Activated CD8-positive, alpha-beta T cell treated with anti-CD3 and anti-CD28 coated beads, Interleukin-2, amount 10 ng/mL, durations not matched to agents 7 days and 5 days (primary cell): ENCODE data around the gene EPHA6. TPM values are rescaled to one million over a fixed set of nuclear protein-coding genes. Genes with fewer than 3 reads are reported as not detected.
"Not testable (repeated sequence)": the region's sequence is repeated elsewhere in the genome, so short reads cannot be mapped to it uniquely, and the experiment has no call there.

Experiments used
- ATAC-seq: fragments of 150-1000 bp; cut with Tn5 transposase; one replicate; pipeline ENCODE4 v1.10.0; 2021; ENCODE audit warnings: moderate library complexity
- CTCF ChIA-PET: fragments of 350-600 bp; sonication (Branson Sonifier 250); formaldehyde crosslinking; loops from one replicate; lab custom pipeline; 2021; ENCODE audit warnings: antibody characterized with exemption; lab: Charles Lee
- POLR2A ChIA-PET: fragments of 350-600 bp; sonication (Branson Sonifier 250); formaldehyde crosslinking; loops from one replicate; lab custom pipeline; 2021; ENCODE audit warnings: antibody characterized with exemption; lab: Charles Lee
- DNase-seq: peaks from one replicate; pipeline ENCODE4 v3.0.0-alpha.2; 2020
- H3K27ac Mint-ChIP-seq: one replicate; pipeline ENCODE4 v1.8.0; 2021; ENCODE audit warnings: mild to moderate bottlenecking, mixed read lengths
- H3K27me3 Mint-ChIP-seq: one replicate; pipeline ENCODE4 v1.8.0; 2021; ENCODE audit warnings: low read depth, mixed read lengths
- H3K36me3 Mint-ChIP-seq: one replicate; pipeline ENCODE4 v1.8.0; 2021; ENCODE audit warnings: low read depth, mixed read lengths
- H3K4me1 Mint-ChIP-seq: one replicate; pipeline ENCODE4 v1.8.0; 2021; ENCODE audit warnings: low read depth, mixed read lengths
- H3K4me3 Mint-ChIP-seq: one replicate; pipeline ENCODE4 v1.8.0; 2021; ENCODE audit warnings: mild to moderate bottlenecking, mixed read lengths
- H3K9me3 Mint-ChIP-seq: one replicate; pipeline ENCODE4 v1.8.0; 2022; ENCODE audit warnings: mixed read lengths; ENCODE audit not compliant: insufficient read depth
- total RNA-seq, 2 experiments: library from RNA; stranded (reverse); gene quantifications; one replicate each; pipeline ENCODE4 v1.2.3, GENCODE V29; 2021

The EPHA6 gene
- total RNA-seq, 2 experiments from 2014 or later = not detected

- Mint-ChIP-seq H3K9me3 (no peaks in the 10 kb centered on the region), H3K27ac (no peak overlapping the region), H3K4me1 (no peaks in the 10 kb centered on the region), H3K27me3 (no peaks in the 10 kb centered on the region), H3K4me3 (no peak overlapping the region), H3K36me3 (no peaks in the 10 kb centered on the region)
- CTCF ChIA-PET = no interaction called here
- POLR2A ChIA-PET = no interaction called here
- ATAC-seq (no peak), DNase-seq (no peak)
Observed at GRCh38 chr3:97439373-97439772, 625.0 kb downstream of the EPHA6 start.

- no peak overlapping the region for H3K27ac Mint-ChIP-seq
- ATAC-seq (no peak), DNase-seq (no peak)
- POLR2A ChIA-PET = no interaction called here
- H3K9me3 Mint-ChIP-seq = no peaks in the 10 kb centered on the region
- H3K27me3 Mint-ChIP-seq = no peaks in the 10 kb centered on the region
- CTCF ChIA-PET = no interaction called here
- H3K4me3 Mint-ChIP-seq = no peak overlapping the region
- H3K4me1 Mint-ChIP-seq = no peaks in the 10 kb centered on the region
- no peaks in the 10 kb centered on the region for H3K36me3 Mint-ChIP-seq
Observed at GRCh38 chr3:97464035-97464434, 649.6 kb downstream of the EPHA6 start.

- Mint-ChIP-seq H3K4me3 (no peak overlapping the region), H3K4me1 (no peaks in the 10 kb centered on the region), H3K27me3 (no peaks in the 10 kb centered on the region), H3K9me3 (no peaks in the 10 kb centered on the region), H3K27ac (no peak overlapping the region), H3K36me3 (no peaks in the 10 kb centered on the region)
- no peak for ATAC-seq
- ChIA-PET CTCF (no interaction called here), POLR2A (no interaction called here)
- no peak for DNase-seq
Observed at GRCh38 chr3:97470481-97470880, 656.1 kb downstream of the EPHA6 start.

GRCh38 chr3:97479740-97480139 is 665.3 kb downstream of the EPHA6 start:
- DNase-seq = no peak
- Mint-ChIP-seq H3K27me3 (no peaks in the 10 kb centered on the region), H3K4me1 (no peaks in the 10 kb centered on the region), H3K36me3 (no peaks in the 10 kb centered on the region), H3K9me3 (peaks cover 10% of the 10 kb centered on the region), H3K27ac (no peak overlapping the region), H3K4me3 (no peak overlapping the region)
- CTCF ChIA-PET = no interaction called here
- POLR2A ChIA-PET = no interaction called here
- ATAC-seq = no peak

- CTCF ChIA-PET, H3K4me1 Mint-ChIP-seq, H3K27me3 Mint-ChIP-seq, H3K27ac Mint-ChIP-seq, DNase-seq, H3K36me3 Mint-ChIP-seq, H3K4me3 Mint-ChIP-seq, POLR2A ChIA-PET, ATAC-seq: not testable (repeated sequence)
- H3K9me3 Mint-ChIP-seq = peaks cover 10% of the 10 kb centered on the region
Observed at GRCh38 chr3:97480696-97481289, 666.4 kb downstream of the EPHA6 start.

GRCh38 chr3:97481416-97481815 is 667.0 kb downstream of the EPHA6 start:
- H3K36me3 Mint-ChIP-seq = no peaks in the 10 kb centered on the region
- DNase-seq = no peak
- H3K27ac Mint-ChIP-seq = no peak overlapping the region
- no peaks in the 10 kb centered on the region for H3K4me1 Mint-ChIP-seq
- H3K9me3 Mint-ChIP-seq = peaks cover 10% of the 10 kb centered on the region
- H3K27me3 Mint-ChIP-seq = no peaks in the 10 kb centered on the region
- no peak for ATAC-seq
- H3K4me3 Mint-ChIP-seq = no peak overlapping the region
- POLR2A ChIA-PET = no interaction called here
- CTCF ChIA-PET = no interaction called here

GRCh38 chr3:97485206-97485605 is 670.8 kb downstream of the EPHA6 start:
- Mint-ChIP-seq H3K4me3 (no peak overlapping the region), H3K27me3 (no peaks in the 10 kb centered on the region), H3K27ac (no peak overlapping the region), H3K36me3 (no peaks in the 10 kb centered on the region), H3K4me1 (no peaks in the 10 kb centered on the region), H3K9me3 (peaks cover 10% of the 10 kb centered on the region)
- ChIA-PET POLR2A (no interaction called here), CTCF (no interaction called here)
- ATAC-seq = no peak
- no peak for DNase-seq

- no peaks in the 10 kb centered on the region for H3K4me1 Mint-ChIP-seq
- no peaks in the 10 kb centered on the region for H3K27me3 Mint-ChIP-seq
- POLR2A ChIA-PET = no interaction called here
- H3K36me3 Mint-ChIP-seq = no peaks in the 10 kb centered on the region
- no peak overlapping the region for H3K27ac Mint-ChIP-seq
- CTCF ChIA-PET = no interaction called here
- DNase-seq (no peak), ATAC-seq (no peak)
- H3K4me3 Mint-ChIP-seq = no peak overlapping the region
- no peaks in the 10 kb centered on the region for H3K9me3 Mint-ChIP-seq
Observed at GRCh38 chr3:97487587-97487986, 673.2 kb downstream of the EPHA6 start.

GRCh38 chr3:97488741-97489140 is 674.3 kb downstream of the EPHA6 start:
- Mint-ChIP-seq H3K27me3 (no peaks in the 10 kb centered on the region), H3K4me3 (no peak overlapping the region)

GRCh38 chr3:97495896-97496295 is 681.5 kb downstream of the EPHA6 start:
- H3K36me3 Mint-ChIP-seq = no peaks in the 10 kb centered on the region
- no peaks in the 10 kb centered on the region for H3K4me1 Mint-ChIP-seq
- no peaks in the 10 kb centered on the region for H3K9me3 Mint-ChIP-seq
- DNase-seq (no peak), ATAC-seq (no peak)
- no peak overlapping the region for H3K4me3 Mint-ChIP-seq
- POLR2A ChIA-PET = no interaction called here
- no peak overlapping the region for H3K27ac Mint-ChIP-seq
- CTCF ChIA-PET = no interaction called here
- no peaks in the 10 kb centered on the region for H3K27me3 Mint-ChIP-seq

More at GRCh38 chr3:97488741-97489140, 674.3 kb downstream of the EPHA6 start:
- ChIA-PET CTCF (no interaction called here), POLR2A (no interaction called here)
- no peak overlapping the region for H3K27ac Mint-ChIP-seq
- H3K4me1 Mint-ChIP-seq = no peaks in the 10 kb centered on the region
- ATAC-seq (no peak), DNase-seq (no peak)
- no peaks in the 10 kb centered on the region for H3K9me3 Mint-ChIP-seq
- no peaks in the 10 kb centered on the region for H3K36me3 Mint-ChIP-seq

GRCh38 chr3:97497138-97497537 is 682.7 kb downstream of the EPHA6 start:
- POLR2A ChIA-PET = no interaction called here

GRCh38 chr3:97504463-97504862 is 690.1 kb downstream of the EPHA6 start:
- H3K4me1 Mint-ChIP-seq = no peaks in the 10 kb centered on the region
- no peak for DNase-seq
- H3K36me3 Mint-ChIP-seq = no peaks in the 10 kb centered on the region
- no peak for ATAC-seq
- H3K4me3 Mint-ChIP-seq = no peak overlapping the region
- H3K27ac Mint-ChIP-seq = no peak overlapping the region
- CTCF ChIA-PET = no interaction called here
- H3K27me3 Mint-ChIP-seq = no peaks in the 10 kb centered on the region
- POLR2A ChIA-PET = no interaction called here
- peaks cover 4% of the 10 kb centered on the region for H3K9me3 Mint-ChIP-seq

More at GRCh38 chr3:97497138-97497537, 682.7 kb downstream of the EPHA6 start:
- Mint-ChIP-seq H3K9me3 (no peaks in the 10 kb centered on the region), H3K36me3 (no peaks in the 10 kb centered on the region), H3K27ac (no peak overlapping the region), H3K27me3 (no peaks in the 10 kb centered on the region), H3K4me3 (no peak overlapping the region), H3K4me1 (no peaks in the 10 kb centered on the region)
- CTCF ChIA-PET = no interaction called here
- DNase-seq = no peak
- no peak for ATAC-seq

- Mint-ChIP-seq H3K27me3 (no peaks in the 10 kb centered on the region), H3K9me3 (peaks cover 4% of the 10 kb centered on the region), H3K4me1 (no peaks in the 10 kb centered on the region), H3K27ac (no peak overlapping the region), H3K36me3 (no peaks in the 10 kb centered on the region), H3K4me3 (no peak overlapping the region)
- POLR2A ChIA-PET = no interaction called here
- CTCF ChIA-PET = no interaction called here
- DNase-seq (no peak), ATAC-seq (no peak)
Observed at GRCh38 chr3:97510795-97511194, 696.4 kb downstream of the EPHA6 start.
